Measurements from ENCODE around the gene POLA2.
"Not testable (repeated sequence)": the region's sequence is repeated elsewhere in the genome, so short reads cannot be mapped to it uniquely, and the experiment has no call there.

DNA sequence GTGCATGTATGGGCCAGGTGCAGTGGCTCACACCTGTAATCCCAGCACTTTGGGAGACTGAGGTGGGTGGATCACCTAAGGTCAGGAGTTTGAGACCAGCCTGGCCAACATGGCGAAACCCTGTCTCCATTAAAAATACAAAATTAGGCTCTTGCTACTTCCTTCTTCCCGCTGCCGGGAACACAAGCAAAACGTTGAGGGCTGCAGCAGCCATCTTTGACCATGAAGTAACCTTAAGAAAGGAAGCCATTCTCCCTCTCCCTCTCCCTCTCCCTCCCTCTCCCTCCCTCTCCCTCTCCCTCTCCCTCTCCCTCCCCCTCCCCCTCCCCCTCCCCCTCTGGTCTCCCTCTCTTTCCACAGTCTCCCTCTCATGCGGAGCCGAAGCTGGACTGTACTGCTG is 23.5 kb upstream of the POLA2 start:
- TF ChIP-seq, protein P1, sequence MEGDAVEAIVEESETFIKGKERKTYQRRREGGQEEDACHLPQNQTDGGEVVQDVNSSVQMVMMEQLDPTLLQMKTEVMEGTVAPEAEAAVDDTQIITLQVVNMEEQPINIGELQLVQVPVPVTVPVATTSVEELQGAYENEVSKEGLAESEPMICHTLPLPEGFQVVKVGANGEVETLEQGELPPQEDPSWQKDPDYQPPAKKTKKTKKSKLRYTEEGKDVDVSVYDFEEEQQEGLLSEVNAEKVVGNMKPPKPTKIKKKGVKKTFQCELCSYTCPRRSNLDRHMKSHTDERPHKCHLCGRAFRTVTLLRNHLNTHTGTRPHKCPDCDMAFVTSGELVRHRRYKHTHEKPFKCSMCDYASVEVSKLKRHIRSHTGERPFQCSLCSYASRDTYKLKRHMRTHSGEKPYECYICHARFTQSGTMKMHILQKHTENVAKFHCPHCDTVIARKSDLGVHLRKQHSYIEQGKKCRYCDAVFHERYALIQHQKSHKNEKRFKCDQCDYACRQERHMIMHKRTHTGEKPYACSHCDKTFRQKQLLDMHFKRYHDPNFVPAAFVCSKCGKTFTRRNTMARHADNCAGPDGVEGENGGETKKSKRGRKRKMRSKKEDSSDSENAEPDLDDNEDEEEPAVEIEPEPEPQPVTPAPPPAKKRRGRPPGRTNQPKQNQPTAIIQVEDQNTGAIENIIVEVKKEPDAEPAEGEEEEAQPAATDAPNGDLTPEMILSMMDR (IDR thresholded peaks at IDR 0.05; ENCODE audit: low read depth, low read length, missing input control), result not testable (repeated sequence)
- not testable (repeated sequence) for TF ChIP-seq TAF1 (conservative IDR thresholded peaks at IDR 0.05); GABPA (IDR thresholded peaks at IDR 0.05 in 1 of 2, conservative IDR thresholded peaks at IDR 0.05 in 1 of 2)
